ENCODE measurements around the gene QARS1. TPM values are rescaled to one million over a fixed set of nuclear protein-coding genes. Genes with fewer than 3 reads are reported as not detected.

The QARS1 gene
- total and polyA plus RNA-seq, 2 of the 13 experiments (the other 11 are each of a cell fraction or from before 2014, with no cell fraction given), result 307 to 327 TPM

- TF ChIP-seq GMEB1 (CRISPR knock-in tag; IDR thresholded peaks at IDR 0.05; ENCODE audit: borderline replicate concordance) (no peak), GLI4 (CRISPR knock-in tag; IDR thresholded peaks at IDR 0.05; ENCODE audit: borderline replicate concordance) (0 out of 2 replicates have a peak, but pooled peaks have one; percentile 9), ZNF180 (CRISPR knock-in tag; IDR thresholded peaks at IDR 0.05; ENCODE audit: borderline replicate concordance, low read depth) (no peak), GATAD2A (CRISPR knock-in tag; IDR thresholded peaks at IDR 0.05) (0 out of 2 replicates have a peak, but pooled peaks have one; percentile 6), CBX5 (CRISPR knock-in tag; IDR thresholded peaks at IDR 0.05; ENCODE audit: borderline replicate concordance) (no peak), ZNF776 (CRISPR knock-in tag; IDR thresholded peaks at IDR 0.05) (peak; percentile 20; the same call in 1 of the 2 replicates), SATB2 (CRISPR knock-in tag; IDR thresholded peaks at IDR 0.05) (no peak), RARA (CRISPR knock-in tag; IDR thresholded peaks at IDR 0.05) (no peak), PAWR (CRISPR knock-in tag; IDR thresholded peaks at IDR 0.05; ENCODE audit: borderline replicate concordance) (no peak), ZBTB37 (CRISPR knock-in tag; IDR thresholded peaks at IDR 0.05) (no peak), MIER2 (CRISPR knock-in tag; IDR thresholded peaks at IDR 0.05) (no peak), ZNF235 (CRISPR knock-in tag; IDR thresholded peaks at IDR 0.05; ENCODE audit: borderline replicate concordance) (0 out of 2 replicates have a peak, but pooled peaks have one; percentile 35), ZNF33B (CRISPR knock-in tag; IDR thresholded peaks at IDR 0.05) (0 out of 2 replicates have a peak, but pooled peaks have one; percentile 13), ZNF441 (CRISPR knock-in tag; IDR thresholded peaks at IDR 0.05; ENCODE audit: borderline replicate concordance) (no peak), MLXIP (CRISPR knock-in tag; IDR thresholded peaks at IDR 0.05; ENCODE audit: borderline replicate concordance) (no peak), ZNF816 (CRISPR knock-in tag; IDR thresholded peaks at IDR 0.05; ENCODE audit: borderline replicate concordance) (no peak), ATF7-NPFF (CRISPR knock-in tag; IDR thresholded peaks at IDR 0.05; ENCODE audit: low read depth) (no peak), NR2F6 (IDR thresholded peaks at IDR 0.05) (no peak), NR2F6 (CRISPR knock-in tag; IDR thresholded peaks at IDR 0.05) (no peak), ZFX (CRISPR knock-in tag; IDR thresholded peaks at IDR 0.05; ENCODE audit: low read depth) (no peak), ZNF615 (CRISPR knock-in tag; IDR thresholded peaks at IDR 0.05; ENCODE audit: borderline replicate concordance) (no peak), ZNF841 (CRISPR knock-in tag; IDR thresholded peaks at IDR 0.05; ENCODE audit: borderline replicate concordance) (no peak), TBX2 (CRISPR knock-in tag; IDR thresholded peaks at IDR 0.05; ENCODE audit: borderline replicate concordance) (peak; percentile 11; the same call in 1 of the 2 replicates), FOXO1 (CRISPR knock-in tag; IDR thresholded peaks at IDR 0.05) (no peak), ERF (CRISPR knock-in tag; IDR thresholded peaks at IDR 0.05) (no peak), SNAPC5 (CRISPR knock-in tag; IDR thresholded peaks at IDR 0.05; ENCODE audit: borderline replicate concordance) (no peak), ZNF552 (CRISPR knock-in tag; IDR thresholded peaks at IDR 0.05; ENCODE audit: borderline replicate concordance) (no peak)
Observed at GRCh38 chr3:49104052-49104426, 518 bp downstream of the QARS1 start (continued).
